GM18907 (cell line): ENCODE results near the gene SRC.

ENCODE experiments used
- ATAC-seq: cut with Tn5 transposase; IDR thresholded peaks from one replicate; pipeline ENCODE4 v1.9.1; 2021; ENCODE audit warnings: mild to moderate bottlenecking, moderate library complexity; ENCODE audit not compliant: unreplicated experiment

SRC gene

DNA sequence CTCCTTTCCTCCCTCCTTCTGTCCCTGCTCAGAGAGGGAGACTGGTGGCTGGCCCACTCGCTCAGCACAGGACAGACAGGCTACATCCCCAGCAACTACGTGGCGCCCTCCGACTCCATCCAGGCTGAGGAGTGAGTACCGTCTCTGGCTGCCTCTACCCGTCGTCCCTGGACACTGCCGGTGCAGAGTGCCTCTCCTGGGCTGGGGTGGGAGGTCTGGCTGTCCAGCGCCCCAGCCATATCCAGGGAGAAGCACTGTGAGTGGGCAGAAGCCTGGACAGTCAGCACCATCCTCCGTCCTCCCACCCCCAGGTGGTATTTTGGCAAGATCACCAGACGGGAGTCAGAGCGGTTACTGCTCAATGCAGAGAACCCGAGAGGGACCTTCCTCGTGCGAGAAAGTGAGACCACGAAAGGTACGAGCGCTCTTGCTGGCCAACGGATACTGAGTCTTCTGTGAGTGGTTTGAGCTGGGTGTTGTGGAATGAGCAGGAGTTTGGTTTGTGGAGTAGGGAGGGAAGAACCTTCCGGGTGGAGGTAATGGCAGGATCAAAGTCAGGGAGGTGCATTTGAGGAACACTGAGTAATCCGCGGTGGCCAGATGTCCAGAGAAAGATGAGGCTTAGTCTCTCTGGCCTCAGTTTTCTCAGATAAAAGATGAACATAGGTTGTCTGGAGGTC lies 48.1 kb downstream of the SRC start:
- ATAC-seq, result no peak

DNA sequence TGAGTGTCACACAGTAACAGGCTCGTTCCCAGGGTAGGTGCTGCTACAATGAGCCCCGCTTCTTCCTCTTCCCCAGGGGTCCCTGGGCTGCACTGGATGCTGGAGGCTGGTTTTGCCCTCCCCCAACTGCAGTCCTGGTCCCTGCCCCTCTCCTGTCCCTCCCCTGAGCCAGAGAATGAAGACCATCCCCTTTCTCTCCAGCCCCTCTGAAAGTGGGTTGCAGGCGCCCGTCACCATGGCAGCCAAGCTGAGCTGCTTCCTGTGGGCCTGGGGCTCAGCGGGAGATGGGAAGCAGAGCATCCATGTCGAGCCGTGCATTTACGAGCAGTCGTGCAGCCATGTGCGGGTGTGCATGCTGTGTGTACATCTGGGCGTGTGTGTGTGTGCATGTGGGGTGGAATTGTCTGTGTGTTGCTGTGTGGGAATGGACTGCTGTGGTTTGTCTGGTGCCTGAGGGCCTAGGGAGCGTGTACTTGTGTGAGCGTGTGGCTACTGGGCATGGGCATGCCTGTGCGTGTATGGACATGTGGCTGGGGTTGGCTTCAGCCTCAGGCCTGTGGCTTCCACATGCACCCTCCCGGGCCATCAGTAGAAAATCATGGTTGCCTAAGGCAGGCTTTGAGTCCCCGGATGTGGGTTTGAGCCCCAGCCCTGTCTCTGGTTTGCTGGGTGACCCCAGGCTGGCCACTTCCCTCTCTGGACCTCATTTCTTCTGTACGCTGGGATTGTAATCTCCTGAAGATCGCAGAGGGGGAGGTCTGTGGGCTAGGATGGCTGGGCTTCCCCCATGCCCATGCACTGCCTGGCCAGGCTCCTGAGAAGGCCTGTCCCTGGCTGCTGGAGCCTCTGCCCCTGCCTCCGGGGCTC lies 48.8 kb downstream of the SRC start:
- no peak for ATAC-seq

DNA sequence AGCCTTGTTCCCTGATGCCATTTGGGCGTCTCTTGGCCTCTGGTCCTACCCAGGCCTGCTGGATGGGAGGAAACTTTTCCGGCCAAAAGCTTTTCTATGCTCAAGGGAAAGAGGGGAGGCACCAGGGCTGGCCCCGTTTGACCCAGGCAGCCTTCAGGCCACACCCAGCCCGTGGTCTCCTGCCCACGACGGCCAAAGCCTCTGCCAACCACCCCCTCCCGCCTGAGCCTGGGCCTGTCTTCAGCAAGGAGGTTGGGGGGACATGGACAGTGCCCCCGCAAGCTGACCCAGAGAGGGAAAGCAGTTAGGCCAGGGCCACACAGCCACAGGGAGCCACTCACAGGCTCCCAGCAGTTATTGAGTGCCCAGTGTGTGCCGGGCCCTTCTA lies 49.5 kb downstream of the SRC start:
- ATAC-seq, result no peak

DNA sequence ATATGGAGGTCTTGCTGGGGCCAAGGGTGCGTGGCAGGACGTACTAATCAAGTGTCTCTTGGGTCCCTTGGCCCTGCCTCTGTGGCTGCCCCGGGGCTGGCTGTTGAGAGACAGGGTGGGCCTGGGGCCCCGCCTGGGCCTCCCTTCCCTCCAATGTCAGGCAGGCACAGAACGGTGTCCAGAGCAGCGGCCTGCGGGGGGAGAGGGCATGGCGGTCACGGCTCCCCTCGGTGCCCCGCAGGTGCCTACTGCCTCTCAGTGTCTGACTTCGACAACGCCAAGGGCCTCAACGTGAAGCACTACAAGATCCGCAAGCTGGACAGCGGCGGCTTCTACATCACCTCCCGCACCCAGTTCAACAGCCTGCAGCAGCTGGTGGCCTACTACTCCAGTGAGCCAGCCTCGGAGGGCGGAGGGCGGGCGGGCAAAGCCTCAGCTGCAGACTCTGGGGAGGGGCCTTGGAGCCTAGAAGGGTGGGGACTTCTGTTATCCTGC lies 50.0 kb downstream of the SRC start:
- no peak for ATAC-seq

DNA sequence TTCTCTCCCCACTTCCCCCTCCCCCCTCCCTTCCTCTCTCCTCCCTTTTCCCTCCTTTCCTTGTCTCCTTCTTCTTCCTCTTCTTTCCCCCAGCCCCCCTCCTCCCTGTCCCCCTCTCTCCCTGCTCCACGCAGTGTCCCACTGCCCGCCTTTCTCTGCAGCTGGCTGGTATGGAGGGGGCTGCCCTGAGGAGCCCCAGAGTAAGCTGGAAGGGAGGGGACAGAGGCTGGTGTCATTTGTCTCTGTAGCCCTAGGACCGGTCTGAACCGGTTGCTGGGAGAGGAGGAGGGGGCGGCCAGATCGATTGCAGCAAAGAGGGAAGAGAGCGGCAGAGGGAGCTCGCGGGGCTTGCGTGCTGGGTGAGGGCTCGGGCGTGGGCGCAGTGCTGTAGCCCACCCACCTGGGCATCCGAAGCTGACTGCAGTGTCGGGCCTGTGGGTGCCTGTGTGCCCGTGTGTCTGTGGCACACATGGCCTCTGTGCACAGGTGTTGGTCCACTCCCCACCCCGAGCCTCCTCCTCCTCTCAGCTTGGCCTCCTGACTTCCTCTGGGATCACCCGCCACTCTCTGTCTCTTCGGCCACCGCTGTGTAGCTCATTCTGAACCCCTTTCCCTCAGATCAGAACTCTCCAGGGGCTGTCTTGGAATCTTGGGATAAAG lies 50.6 kb downstream of the SRC start:
- ATAC-seq, result no peak

DNA sequence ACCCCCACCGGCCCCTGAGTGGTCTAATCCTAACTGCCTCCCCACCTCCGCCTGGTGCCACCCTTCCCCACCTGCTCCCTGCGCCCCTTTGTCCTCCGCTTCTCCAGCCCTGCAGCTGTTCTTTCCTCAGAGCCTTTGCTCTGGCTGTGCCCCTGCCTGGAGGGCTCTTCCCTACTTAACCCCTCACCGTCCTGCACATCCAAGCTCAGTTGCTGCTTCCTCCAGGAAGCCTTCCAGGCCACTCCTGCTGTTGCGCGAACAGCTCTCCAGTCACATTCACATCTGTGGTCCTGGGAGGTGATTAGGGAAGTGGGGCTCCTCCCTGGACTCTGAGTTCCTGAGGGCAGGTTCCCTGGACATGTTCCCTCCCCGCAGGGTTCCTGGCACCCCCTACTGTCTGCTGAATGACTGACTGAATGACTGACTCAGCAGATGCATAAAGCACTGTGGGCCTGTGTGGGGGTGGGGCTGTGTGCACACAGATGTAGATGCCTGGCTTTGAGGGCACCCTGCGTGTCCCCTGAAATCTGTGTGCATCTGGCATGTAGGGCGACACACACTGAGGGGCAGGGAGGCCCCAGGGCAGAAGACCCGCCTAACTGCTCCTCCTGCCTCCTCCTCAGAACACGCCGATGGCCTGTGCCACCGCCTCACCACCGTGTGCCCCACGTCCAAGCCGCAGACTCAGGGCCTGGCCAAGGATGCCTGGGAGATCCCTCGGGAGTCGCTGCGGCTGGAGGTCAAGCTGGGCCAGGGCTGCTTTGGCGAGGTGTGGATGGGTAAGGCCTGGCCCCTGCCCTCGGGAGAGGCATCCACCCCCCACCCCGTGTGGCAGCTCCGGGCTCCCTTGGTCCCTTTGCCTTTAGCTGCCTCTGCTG lies 51.4 kb downstream of the SRC start:
- ATAC-seq, result no peak

DNA sequence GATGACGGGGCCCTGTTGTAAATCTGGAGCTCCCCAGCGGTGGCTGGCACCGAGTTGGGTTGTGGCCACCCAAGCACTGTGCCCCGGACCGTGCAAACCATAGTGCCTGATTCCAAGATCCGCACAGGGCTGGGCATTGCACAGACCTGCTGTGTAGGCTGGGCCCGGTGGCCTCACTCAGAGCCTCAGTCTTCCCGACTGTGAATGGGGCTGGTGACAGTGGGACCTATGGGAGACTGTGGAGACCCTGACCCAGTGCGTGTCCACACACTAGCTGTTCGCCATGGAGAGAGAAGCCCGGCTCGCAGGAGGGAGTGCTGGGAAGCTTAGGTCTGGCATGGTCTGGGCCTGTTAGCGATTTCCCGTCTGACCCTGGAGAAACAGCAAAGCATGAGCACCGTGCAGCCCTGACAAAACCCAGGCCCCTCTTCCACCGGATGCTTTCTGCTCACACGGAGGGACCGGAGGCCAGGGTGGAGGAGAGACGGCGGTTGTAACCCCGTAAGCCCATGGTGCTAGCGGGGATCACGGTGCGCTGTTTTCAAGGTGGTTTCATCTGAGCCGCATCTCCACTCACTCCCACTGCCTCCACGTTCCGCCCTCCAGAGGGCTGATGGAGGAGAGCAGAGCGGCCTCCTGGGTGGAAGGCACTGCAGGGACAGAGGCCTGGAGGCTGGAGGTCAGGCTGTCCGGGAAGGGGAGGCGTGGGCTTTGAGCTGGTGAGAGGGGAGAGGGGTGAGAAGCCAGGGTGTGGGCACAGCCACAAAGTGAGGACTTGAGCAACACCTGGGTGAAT lies 52.2 kb downstream of the SRC start:
- no peak for ATAC-seq

DNA sequence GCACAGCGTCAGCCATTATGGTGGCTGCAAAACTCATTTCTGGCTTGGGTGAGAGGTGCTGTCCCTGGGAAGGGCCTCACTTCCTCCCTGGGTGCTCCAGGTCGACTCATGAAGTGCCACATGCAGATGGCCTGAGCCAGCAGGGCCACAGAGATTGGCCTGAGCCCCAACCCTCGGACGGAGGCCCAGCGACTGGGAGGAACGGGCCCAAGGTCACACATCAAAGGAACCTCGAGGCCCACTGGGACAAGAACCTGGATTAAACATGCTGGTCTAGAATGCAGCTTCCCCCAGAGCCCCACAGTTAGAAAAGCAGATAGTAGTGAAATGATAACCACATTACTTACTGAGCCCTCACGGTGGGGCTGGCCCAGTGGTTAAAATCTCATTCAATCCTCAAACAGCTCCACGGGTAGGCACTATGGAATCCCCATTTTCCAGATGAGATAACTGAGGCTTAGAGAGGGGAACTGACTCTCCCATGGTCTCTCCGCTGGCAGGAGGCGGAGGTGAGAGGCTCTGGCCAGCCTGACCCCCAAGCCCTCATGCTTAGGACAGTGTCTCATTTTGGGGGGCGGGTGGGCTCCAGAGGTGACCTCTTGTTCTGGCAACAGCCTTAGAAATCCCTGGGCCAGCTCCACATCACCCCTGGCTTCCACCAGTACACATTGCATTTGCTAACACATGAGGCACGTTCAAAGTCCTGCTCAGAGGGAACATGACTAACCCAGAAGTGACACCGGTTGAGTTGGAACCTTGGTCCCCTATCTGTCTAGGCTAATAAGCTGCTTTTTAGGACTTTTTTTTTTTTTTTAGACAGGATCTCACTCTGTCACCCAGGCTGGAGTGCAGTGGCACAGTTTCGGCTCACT lies 53.0 kb downstream of the SRC start:
- no peak for ATAC-seq

DNA sequence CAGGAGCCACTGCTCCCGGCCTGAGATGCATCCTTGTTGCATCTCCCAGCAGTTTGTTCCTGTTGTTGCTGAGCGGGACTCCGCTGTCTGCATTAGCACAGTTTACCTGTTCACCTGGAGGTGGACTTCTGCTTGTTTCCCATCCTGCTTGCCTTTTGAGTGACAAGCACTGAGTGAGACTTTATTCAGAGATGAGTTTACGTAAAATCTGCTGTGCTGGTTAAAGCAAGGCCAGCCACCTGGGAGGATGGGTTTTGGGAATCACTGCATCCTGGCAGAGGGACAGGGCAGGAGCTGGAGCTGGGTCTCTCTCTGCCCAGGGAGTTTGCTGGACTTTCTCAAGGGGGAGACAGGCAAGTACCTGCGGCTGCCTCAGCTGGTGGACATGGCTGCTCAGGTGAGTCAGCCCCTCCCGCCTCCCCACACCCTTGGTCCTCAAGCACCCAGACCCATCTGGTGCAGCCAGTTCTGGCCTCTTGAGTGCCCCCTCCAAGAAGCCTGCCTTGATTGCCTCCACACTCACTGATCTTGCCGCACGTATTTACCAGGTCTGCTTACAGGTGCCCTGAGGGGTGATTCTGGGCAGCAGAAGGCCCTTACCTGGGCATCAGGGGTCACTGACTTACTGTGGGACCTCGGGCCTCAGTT lies 55.5 kb downstream of the SRC start:
- no peak for ATAC-seq

DNA sequence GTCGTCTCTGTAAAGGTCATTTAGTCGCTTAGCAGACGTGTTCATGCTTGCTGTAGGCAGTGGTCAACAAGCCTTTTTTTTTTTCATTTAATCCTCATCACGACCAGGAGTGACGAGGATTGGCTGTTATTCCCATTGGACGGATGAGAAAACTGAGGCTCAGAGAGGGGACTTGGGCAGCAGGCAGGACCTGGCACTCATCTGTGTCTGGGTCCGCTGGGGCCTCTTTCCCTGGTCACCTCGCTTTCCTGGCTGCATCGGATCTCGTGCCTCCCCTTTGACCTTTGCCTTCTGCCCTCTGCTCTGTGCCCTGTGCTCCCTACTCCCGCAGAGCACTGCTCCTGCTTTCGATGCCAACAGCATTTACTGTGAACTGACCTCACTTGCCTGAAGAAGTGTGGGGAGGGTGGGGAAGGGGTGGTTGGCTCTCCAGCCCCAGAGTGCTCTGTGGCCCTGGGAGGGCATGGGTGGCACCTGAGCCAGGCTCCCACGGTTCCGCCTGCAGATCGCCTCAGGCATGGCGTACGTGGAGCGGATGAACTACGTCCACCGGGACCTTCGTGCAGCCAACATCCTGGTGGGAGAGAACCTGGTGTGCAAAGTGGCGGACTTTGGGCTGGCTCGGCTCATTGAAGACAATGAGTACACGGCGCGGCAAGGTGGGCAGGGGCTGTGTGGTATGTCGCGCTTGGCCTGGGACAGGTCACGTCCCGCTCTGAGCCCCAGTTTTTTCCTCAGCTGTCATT lies 56.2 kb downstream of the SRC start:
- ATAC-seq, result no peak

DNA sequence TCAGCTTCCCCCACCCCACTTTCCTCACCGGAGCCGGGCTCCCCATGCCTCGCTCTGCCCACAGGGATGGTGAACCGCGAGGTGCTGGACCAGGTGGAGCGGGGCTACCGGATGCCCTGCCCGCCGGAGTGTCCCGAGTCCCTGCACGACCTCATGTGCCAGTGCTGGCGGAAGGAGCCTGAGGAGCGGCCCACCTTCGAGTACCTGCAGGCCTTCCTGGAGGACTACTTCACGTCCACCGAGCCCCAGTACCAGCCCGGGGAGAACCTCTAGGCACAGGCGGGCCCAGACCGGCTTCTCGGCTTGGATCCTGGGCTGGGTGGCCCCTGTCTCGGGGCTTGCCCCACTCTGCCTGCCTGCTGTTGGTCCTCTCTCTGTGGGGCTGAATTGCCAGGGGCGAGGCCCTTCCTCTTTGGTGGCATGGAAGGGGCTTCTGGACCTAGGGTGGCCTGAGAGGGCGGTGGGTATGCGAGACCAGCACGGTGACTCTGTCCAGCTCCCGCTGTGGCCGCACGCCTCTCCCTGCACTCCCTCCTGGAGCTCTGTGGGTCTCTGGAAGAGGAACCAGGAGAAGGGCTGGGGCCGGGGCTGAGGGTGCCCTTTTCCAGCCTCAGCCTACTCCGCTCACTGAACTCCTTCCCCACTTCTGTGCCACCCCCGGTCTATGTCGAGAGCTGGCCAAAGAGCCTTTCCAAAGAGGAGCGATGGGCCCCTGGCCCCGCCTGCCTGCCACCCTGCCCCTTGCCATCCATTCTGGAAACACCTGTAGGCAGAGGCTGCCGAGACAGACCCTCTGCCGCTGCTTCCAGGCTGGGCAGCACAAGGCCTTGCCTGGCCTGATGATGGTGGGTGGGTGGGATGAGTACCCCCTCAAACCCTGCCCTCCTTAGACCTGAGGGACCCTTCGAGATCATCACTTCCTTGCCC lies 57.4 kb downstream of the SRC start:
- ATAC-seq, result no peak

DNA sequence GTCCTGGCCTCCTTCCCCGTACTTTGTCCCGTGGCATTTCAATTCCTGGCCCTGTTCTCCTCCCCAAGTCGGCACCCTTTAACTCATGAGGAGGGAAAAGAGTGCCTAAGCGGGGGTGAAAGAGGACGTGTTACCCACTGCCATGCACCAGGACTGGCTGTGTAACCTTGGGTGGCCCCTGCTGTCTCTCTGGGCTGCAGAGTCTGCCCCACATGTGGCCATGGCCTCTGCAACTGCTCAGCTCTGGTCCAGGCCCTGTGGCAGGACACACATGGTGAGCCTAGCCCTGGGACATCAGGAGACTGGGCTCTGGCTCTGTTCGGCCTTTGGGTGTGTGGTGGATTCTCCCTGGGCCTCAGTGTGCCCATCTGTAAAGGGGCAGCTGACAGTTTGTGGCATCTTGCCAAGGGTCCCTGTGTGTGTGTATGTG lies 58.5 kb downstream of the SRC start:
- ATAC-seq, result no peak

DNA sequence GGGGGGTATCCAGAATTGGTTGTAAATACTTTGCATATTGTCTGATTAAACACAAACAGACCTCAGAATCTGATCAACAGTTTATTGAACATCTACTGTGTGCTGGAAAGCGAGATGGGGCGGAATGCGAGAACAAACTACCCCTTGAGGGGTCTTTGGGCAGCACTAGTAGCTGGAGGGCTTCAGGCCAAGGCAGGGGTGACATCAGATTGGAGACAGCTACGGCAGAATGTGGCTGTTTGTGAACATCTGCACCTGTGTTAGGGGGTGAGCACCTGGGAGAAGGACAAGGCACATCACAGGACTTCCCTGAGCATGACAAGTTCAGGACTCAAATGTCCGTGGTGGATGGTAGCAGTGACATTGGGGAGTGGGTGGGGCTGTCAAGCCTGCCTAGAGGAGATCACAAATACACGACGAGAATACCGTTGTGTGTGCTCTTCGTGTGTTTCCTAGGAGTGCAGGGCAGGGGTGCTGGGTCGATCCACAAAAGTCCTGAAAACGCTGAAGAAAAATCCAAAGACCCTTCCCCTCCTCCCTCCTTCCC lies 59.5 kb downstream of the SRC start:
- no peak for ATAC-seq

DNA sequence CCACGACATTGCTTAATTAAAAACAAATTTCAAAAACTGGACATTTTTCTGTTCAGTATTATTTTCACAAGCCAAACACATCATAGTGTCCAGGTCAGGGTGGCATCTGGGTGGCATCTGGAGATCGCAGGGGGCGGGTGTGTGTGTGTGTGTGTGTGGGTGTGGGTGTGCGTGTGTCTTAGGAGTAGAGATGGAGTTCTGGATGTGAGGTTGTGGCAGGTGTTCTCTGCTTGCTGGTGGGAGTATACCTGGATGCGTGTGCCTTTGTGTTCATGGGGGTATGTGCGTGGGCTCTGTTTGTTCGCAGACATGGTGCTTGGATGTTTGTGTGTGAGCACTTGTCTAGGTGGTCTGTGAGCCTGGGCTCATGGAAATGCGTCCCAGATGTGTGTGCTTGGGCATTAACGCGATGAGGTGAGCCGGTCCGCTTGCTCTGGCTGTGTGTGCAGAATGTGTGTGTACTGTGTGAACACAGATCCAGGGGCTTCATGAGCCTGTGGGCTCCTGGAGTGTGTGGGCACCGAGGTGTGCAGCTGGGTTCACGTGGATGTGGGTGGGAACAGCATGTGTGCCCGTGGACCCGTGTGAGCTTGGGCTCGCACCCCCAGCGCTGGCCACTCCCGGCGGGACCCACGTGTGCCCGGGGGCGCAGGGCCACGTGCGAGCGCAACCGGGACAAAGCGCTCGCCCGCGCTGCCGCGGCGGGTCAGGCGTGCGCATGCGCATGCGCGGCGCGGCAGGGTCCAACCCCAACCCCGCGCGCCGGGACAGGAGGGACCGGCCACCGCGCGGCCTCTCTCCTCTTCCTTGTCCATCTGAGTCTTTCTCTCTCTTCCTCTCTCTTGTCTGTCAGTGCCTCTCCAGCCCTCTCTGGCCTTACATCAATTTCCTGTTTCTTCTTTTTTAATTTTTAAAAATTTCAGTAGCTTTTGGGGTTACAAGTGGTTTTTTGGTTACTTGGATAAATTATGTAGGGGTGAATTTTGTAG lies 60.4 kb downstream of the SRC start:
- ATAC-seq, result no peak

DNA sequence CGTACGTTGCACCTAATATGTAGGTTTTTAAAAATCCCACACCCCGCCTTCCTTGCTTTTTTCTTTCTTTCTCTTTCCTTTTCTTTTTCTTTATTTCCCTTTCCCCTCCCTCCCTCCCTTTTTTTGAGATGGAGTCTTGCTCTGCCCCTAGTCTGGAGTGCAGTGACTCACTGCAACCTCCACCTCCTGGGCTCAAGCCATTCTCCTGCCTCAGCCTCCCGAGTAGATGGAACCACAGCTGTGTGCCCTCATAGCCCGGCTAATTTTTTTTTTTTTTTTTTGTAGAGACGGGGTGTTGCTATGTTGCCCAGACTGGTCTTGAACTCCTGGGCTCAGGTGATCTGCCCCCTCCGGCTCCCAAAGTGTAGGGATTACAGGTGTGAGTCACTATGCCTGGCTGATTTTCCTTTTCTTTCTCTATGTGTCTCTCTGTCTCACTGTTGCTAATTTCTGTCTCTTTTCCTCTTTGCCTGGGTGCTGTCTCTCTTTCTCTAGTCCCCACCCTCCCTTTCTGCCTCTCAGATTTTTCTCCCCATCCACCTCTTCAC lies 61.2 kb downstream of the SRC start:
- no peak for ATAC-seq
